WTC11 (cell line): Measurements from ENCODE around the gene AKIRIN2. TPM values are rescaled to one million over a fixed set of nuclear protein-coding genes. Genes with fewer than 3 reads are reported as not detected.

Experiments used
- ATAC-seq: fragments of 200-7000 bp; cut with Tn5 transposase; 2 replicates; pipeline ENCODE4 v1.10.0; 2021; ENCODE audit warnings: mild to moderate bottlenecking, moderate library complexity
- CTCF ChIA-PET: fragments of 300-600 bp; sonication (Branson Sonifier 250); formaldehyde crosslinking; loops from one replicate; lab custom pipeline; 2021; ENCODE audit warnings: antibody characterized with exemption; lab: Charles Lee
- POLR2A ChIA-PET: fragments of 350-600 bp; sonication (Branson Sonifier 250); formaldehyde crosslinking; loops from one replicate; lab custom pipeline; 2021; ENCODE audit warnings: antibody characterized with exemption; lab: Charles Lee
- DNase-seq: peaks from one replicate; pipeline ENCODE4 v3.0.0; 2021; ENCODE audit warnings: low spot score
- H3K27ac Mint-ChIP-seq: 2 replicates; pipeline ENCODE4 v1.8.0; 2021; ENCODE audit warnings: mixed read lengths
- H3K27me3 Mint-ChIP-seq: 2 replicates; pipeline ENCODE4 v1.8.0; 2021; ENCODE audit warnings: low read depth, mild to moderate bottlenecking, moderate library complexity, mixed read lengths
- H3K36me3 Mint-ChIP-seq: 2 replicates; pipeline ENCODE4 v1.8.0; 2021; ENCODE audit warnings: mixed read lengths
- H3K4me1 Mint-ChIP-seq: 2 replicates; pipeline ENCODE4 v1.8.0; 2022; ENCODE audit warnings: mixed read lengths
- H3K4me3 Mint-ChIP-seq: 2 replicates; pipeline ENCODE4 v1.8.0; 2021; ENCODE audit warnings: mild to moderate bottlenecking, moderate library complexity, mixed read lengths
- H3K9me3 Mint-ChIP-seq: 2 replicates; pipeline ENCODE4 v1.8.0; 2021; ENCODE audit warnings: mixed read lengths
- ETV6 ChIP-seq: sonication (generic); formaldehyde crosslinking; IDR thresholded peaks from 2 replicates; pipeline ENCODE4 v1.8.1; 2022; ENCODE audit warnings: mild to moderate bottlenecking, missing genetic modification reagents
- HMGA2 ChIP-seq: fragments of 250-450 bp; sonication (Bioruptor Pico); IDR thresholded peaks from 2 replicates; pipeline ENCODE4 v1.4.0; 2021; ENCODE audit warnings: mild to moderate bottlenecking, moderate library complexity
- IRF2 ChIP-seq: sonication (generic); formaldehyde crosslinking; IDR thresholded peaks from 2 replicates; pipeline ENCODE4 v1.8.0; 2022; ENCODE audit warnings: low read depth, missing genetic modification reagents, borderline replicate concordance
- JAZF1 ChIP-seq: fragments of 250-450 bp; sonication (Bioruptor Pico); IDR thresholded peaks from 2 replicates; pipeline ENCODE4 v1.9.0; 2021; ENCODE audit warnings: moderate library complexity, mild to moderate bottlenecking, inconsistent platforms
- MLX ChIP-seq: sonication (generic); formaldehyde crosslinking; IDR thresholded peaks from 2 replicates; pipeline ENCODE4 v1.8.1; 2023; ENCODE audit warnings: mild to moderate bottlenecking, missing genetic modification reagents, moderate library complexity
- NR3C1 ChIP-seq: sonication (generic); formaldehyde crosslinking; conservative IDR thresholded peaks from 2 replicates; pipeline ENCODE4 v1.8.1; 2023; ENCODE audit warnings: low read depth, mild to moderate bottlenecking, missing genetic modification reagents
- SMAD4 ChIP-seq: sonication (generic); formaldehyde crosslinking; IDR thresholded peaks from 2 replicates; pipeline ENCODE4 v1.8.0; 2022; ENCODE audit warnings: mild to moderate bottlenecking, missing genetic modification reagents
- SP1 ChIP-seq: sonication (generic); formaldehyde crosslinking; conservative IDR thresholded peaks from 2 replicates; pipeline ENCODE4 v1.8.1; 2022; ENCODE audit warnings: missing genetic modification reagents
- TCF7 ChIP-seq: sonication (generic); formaldehyde crosslinking; IDR thresholded peaks from 2 replicates; pipeline ENCODE4 v1.8.0; 2022; ENCODE audit warnings: mild to moderate bottlenecking, low read depth, missing genetic modification reagents, moderate library complexity
- TEAD1 ChIP-seq: sonication (generic); formaldehyde crosslinking; IDR thresholded peaks from 2 replicates; pipeline ENCODE4 v1.8.0; 2022; ENCODE audit warnings: mild to moderate bottlenecking, missing genetic modification reagents
- ZNF219 ChIP-seq: sonication (generic); formaldehyde crosslinking; IDR thresholded peaks from 2 replicates; pipeline ENCODE4 v1.8.0; 2023; ENCODE audit warnings: missing genetic modification reagents, mild to moderate bottlenecking, borderline replicate concordance
- ZNF317 ChIP-seq: sonication (generic); formaldehyde crosslinking; IDR thresholded peaks from 2 replicates; pipeline ENCODE4 v1.8.1; 2023; ENCODE audit warnings: low read depth, mild to moderate bottlenecking, moderate library complexity, missing genetic modification reagents, borderline replicate concordance
- ZNF423 ChIP-seq: fragments of 250-450 bp; sonication (Bioruptor Pico); IDR thresholded peaks from 2 replicates; pipeline ENCODE4 v2.1.2; 2022; ENCODE audit warnings: mild to moderate bottlenecking, moderate library complexity
- total RNA-seq: library from RNA; stranded (reverse); gene quantifications from 3 replicates; pipeline ENCODE4 v1.2.3, GENCODE V29; 2021
- TF ChIP-seq, protein P1 (sequence below): sonication (generic); formaldehyde crosslinking; conservative IDR thresholded peaks from 2 replicates; pipeline ENCODE4 v1.8.1; 2023; ENCODE audit warnings: mild to moderate bottlenecking, low read depth, missing genetic modification reagents, moderate library complexity
- TF ChIP-seq, protein P2 (sequence below): sonication (generic); formaldehyde crosslinking; IDR thresholded peaks from 2 replicates; pipeline ENCODE4 v1.8.1; 2023; ENCODE audit warnings: mild to moderate bottlenecking, moderate library complexity, missing genetic modification reagents
- TF ChIP-seq, protein P3 (sequence below): sonication (generic); formaldehyde crosslinking; IDR thresholded peaks from 2 replicates; pipeline ENCODE4 v1.8.0; 2023; ENCODE audit warnings: missing genetic modification reagents
- TF ChIP-seq, protein P4 (sequence below): sonication (generic); formaldehyde crosslinking; IDR thresholded peaks from 2 replicates; pipeline ENCODE4 v1.8.0; 2022; ENCODE audit warnings: mild to moderate bottlenecking, missing genetic modification reagents

AKIRIN2 gene
- total RNA-seq, 1 experiment from 2014 or later, result 90.2 TPM

DNA sequence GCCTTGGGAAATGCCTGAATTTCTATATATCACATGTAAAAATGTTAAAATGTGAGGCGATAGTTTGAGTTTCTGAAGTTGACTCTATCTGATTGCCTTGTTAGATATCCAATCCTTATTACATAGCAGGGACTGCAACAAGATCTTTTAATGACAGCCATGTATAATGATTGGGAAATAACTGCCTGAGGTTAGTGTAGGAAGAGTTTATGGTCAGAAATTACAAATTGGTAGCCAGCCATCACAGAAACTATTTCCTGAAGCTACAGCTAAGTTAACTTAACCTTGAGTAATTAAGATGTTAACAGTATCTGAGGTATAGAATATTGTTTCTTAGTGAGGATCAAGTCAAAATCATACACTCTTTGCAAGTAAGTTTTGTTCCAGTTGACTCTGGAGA, 41.0 kb downstream of the AKIRIN2 start (continued):
- TF ChIP-seq IRF2 (CRISPR knock-in tag) (no peak), ZNF317 (CRISPR knock-in tag) (no peak), ZNF219 (CRISPR knock-in tag) (no peak), MLX (CRISPR knock-in tag) (no peak), JAZF1 (no peak)
- TF ChIP-seq, protein P1, sequence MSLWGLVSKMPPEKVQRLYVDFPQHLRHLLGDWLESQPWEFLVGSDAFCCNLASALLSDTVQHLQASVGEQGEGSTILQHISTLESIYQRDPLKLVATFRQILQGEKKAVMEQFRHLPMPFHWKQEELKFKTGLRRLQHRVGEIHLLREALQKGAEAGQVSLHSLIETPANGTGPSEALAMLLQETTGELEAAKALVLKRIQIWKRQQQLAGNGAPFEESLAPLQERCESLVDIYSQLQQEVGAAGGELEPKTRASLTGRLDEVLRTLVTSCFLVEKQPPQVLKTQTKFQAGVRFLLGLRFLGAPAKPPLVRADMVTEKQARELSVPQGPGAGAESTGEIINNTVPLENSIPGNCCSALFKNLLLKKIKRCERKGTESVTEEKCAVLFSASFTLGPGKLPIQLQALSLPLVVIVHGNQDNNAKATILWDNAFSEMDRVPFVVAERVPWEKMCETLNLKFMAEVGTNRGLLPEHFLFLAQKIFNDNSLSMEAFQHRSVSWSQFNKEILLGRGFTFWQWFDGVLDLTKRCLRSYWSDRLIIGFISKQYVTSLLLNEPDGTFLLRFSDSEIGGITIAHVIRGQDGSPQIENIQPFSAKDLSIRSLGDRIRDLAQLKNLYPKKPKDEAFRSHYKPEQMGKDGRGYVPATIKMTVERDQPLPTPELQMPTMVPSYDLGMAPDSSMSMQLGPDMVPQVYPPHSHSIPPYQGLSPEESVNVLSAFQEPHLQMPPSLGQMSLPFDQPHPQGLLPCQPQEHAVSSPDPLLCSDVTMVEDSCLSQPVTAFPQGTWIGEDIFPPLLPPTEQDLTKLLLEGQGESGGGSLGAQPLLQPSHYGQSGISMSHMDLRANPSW (CRISPR knock-in tag), result no peak
- TF ChIP-seq, protein P2, sequence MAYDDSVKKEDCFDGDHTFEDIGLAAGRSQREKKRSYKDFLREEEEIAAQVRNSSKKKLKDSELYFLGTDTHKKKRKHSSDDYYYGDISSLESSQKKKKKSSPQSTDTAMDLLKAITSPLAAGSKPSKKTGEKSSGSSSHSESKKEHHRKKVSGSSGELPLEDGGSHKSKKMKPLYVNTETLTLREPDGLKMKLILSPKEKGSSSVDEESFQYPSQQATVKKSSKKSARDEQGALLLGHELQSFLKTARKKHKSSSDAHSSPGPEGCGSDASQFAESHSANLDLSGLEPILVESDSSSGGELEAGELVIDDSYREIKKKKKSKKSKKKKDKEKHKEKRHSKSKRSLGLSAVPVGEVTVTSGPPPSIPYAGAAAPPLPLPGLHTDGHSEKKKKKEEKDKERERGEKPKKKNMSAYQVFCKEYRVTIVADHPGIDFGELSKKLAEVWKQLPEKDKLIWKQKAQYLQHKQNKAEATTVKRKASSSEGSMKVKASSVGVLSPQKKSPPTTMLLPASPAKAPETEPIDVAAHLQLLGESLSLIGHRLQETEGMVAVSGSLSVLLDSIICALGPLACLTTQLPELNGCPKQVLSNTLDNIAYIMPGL (CRISPR knock-in tag), result no peak
- TF ChIP-seq, protein P3, sequence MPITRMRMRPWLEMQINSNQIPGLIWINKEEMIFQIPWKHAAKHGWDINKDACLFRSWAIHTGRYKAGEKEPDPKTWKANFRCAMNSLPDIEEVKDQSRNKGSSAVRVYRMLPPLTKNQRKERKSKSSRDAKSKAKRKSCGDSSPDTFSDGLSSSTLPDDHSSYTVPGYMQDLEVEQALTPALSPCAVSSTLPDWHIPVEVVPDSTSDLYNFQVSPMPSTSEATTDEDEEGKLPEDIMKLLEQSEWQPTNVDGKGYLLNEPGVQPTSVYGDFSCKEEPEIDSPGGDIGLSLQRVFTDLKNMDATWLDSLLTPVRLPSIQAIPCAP (CRISPR knock-in tag), result no peak
- TF ChIP-seq, protein P4, sequence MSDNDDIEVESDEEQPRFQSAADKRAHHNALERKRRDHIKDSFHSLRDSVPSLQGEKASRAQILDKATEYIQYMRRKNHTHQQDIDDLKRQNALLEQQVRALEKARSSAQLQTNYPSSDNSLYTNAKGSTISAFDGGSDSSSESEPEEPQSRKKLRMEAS, result no peak

DNA sequence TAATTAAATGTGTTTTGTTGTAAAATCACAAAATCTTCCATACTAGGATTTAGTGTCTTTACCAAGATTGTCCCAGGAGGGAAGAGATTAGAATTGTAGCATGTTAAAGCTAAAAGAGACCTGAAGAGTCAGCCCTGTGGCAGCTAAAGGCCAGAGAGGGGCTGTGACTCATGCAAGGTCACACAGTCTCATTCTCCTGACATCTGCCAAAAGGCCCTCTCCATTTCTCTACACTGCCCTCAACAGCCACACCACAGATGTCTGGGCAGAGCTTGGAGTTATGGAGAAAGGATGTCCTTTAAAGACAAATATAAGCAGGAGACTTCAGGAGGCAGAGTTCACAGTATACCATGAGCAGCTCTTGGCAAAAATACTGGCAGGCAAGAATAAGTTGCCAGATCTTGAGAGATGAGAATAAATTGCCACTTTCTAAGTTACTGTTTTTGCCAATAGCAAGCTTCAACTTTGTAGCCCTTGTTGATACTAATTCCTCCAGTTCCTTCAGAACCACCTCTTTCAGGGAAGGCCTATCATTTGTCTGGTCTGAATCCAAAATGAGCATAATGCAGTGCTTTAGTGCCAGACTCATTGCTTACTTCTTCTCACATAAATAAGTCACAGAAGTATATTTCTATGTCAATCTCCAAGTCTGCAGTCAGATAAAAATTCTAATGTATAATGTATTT, 41.7 kb downstream of the AKIRIN2 start:
- no peaks in the 10 kb centered on the region for H3K27me3 Mint-ChIP-seq
- H3K36me3 Mint-ChIP-seq, result peaks cover 55% of the 10 kb centered on the region
- peak overlapping the region; percentile 15; the same call in 1 of the 2 replicates for H3K27ac Mint-ChIP-seq
- POLR2A ChIA-PET, result no interaction called here
- DNase-seq (no peak), ATAC-seq (no peak)
- no peaks in the 10 kb centered on the region for H3K9me3 Mint-ChIP-seq
- H3K4me1 Mint-ChIP-seq, result no peaks in the 10 kb centered on the region
- TF ChIP-seq HMGA2 (CRISPR knock-in tag) (no peak), TEAD1 (CRISPR knock-in tag) (no peak), TCF7 (CRISPR knock-in tag) (no peak), SMAD4 (CRISPR knock-in tag) (no peak)
- CTCF ChIA-PET, result no interaction called here
- no peak overlapping the region for H3K4me3 Mint-ChIP-seq

GRCh38 chr6:87658516-87658915, 43.5 kb downstream of the AKIRIN2 start:
- H3K4me1 Mint-ChIP-seq, result peaks cover 13% of the 10 kb centered on the region
- TF ChIP-seq ETV6 (CRISPR knock-in tag) (no peak), ZNF219 (CRISPR knock-in tag) (no peak), ZNF423 (CRISPR knock-in tag) (no peak), NR3C1 (CRISPR knock-in tag) (no peak), SP1 (CRISPR knock-in tag) (no peak)
- TF ChIP-seq, all 79 proteins: peak for 0
- no peak overlapping the region for H3K27ac Mint-ChIP-seq
- H3K4me3 Mint-ChIP-seq, result no peak overlapping the region
- H3K27me3 Mint-ChIP-seq, result no peaks in the 10 kb centered on the region
- DNase-seq, result no peak
- H3K9me3 Mint-ChIP-seq, result no peaks in the 10 kb centered on the region
- ATAC-seq, result no peak
- CTCF ChIA-PET, result no interaction called here
- POLR2A ChIA-PET, result no interaction called here
- H3K36me3 Mint-ChIP-seq, result peaks cover 61% of the 10 kb centered on the region
